ENCODE data around the gene EFNB2. TPM values are rescaled to one million over a fixed set of nuclear protein-coding genes. Genes with fewer than 3 reads are reported as not detected.

The EFNB2 gene
- 353 TPM for total RNA-seq (ENCODE audit: unreplicated experiment)
- long read RNA-seq, full-length matches to known transcripts: 16 of 19 reads
- long read RNA-seq, partial matches to known transcripts: 1 of 19 reads
- long read RNA-seq, other reads (novel, unspliced or antisense): 2 of 19 reads

- Mint-ChIP-seq H3K36me3 (ENCODE audit: low read depth, unreplicated experiment) (peaks cover 32% of the 10 kb centered on the region), H3K4me3 (ENCODE audit: unreplicated experiment) (peak within 1 kb of the TSS; percentile 95), H3K27ac (ENCODE audit: unreplicated experiment) (peak within 1 kb of the TSS; percentile 68), H3K27me3 (ENCODE audit: unreplicated experiment) (peaks cover 21% of the 10 kb centered on the region), H3K9me3 (ENCODE audit: unreplicated experiment) (no peaks in the 10 kb centered on the region), H3K4me1 (ENCODE audit: unreplicated experiment) (peaks cover 41% of the 10 kb centered on the region)
- DNase-seq (ENCODE audit: low spot score): peak; percentile 95
- TF ChIP-seq, protein P1, sequence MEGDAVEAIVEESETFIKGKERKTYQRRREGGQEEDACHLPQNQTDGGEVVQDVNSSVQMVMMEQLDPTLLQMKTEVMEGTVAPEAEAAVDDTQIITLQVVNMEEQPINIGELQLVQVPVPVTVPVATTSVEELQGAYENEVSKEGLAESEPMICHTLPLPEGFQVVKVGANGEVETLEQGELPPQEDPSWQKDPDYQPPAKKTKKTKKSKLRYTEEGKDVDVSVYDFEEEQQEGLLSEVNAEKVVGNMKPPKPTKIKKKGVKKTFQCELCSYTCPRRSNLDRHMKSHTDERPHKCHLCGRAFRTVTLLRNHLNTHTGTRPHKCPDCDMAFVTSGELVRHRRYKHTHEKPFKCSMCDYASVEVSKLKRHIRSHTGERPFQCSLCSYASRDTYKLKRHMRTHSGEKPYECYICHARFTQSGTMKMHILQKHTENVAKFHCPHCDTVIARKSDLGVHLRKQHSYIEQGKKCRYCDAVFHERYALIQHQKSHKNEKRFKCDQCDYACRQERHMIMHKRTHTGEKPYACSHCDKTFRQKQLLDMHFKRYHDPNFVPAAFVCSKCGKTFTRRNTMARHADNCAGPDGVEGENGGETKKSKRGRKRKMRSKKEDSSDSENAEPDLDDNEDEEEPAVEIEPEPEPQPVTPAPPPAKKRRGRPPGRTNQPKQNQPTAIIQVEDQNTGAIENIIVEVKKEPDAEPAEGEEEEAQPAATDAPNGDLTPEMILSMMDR (IDR thresholded peaks at IDR 0.05; ENCODE audit: unreplicated experiment): no peak
These were observed at the start of gene EFNB2 for GRCh38 chr13:106535552-106536243. Gene EFNB2 (minus strand): TSS chr13:106535662. CDS start chr13:106534964, 698 bp downstream.

- Mint-ChIP-seq H3K36me3 (ENCODE audit: low read depth, unreplicated experiment) (peaks cover 10% of the 10 kb centered on the region), H3K27me3 (ENCODE audit: unreplicated experiment) (peaks cover 5% of the 10 kb centered on the region), H3K9me3 (ENCODE audit: unreplicated experiment) (peaks cover 6% of the 10 kb centered on the region), H3K4me1 (ENCODE audit: unreplicated experiment) (peaks cover 6% of the 10 kb centered on the region), H3K27ac (ENCODE audit: unreplicated experiment) (no peak overlapping the region), H3K4me3 (ENCODE audit: unreplicated experiment) (no peak overlapping the region)
- TF ChIP-seq, protein P1 (IDR thresholded peaks at IDR 0.05; ENCODE audit: unreplicated experiment): no peak
- DNase-seq (ENCODE audit: low spot score): no peak
These were observed 45.8 kb upstream of the EFNB2 start for GRCh38 chr13:106581225-106581624.

DNA sequence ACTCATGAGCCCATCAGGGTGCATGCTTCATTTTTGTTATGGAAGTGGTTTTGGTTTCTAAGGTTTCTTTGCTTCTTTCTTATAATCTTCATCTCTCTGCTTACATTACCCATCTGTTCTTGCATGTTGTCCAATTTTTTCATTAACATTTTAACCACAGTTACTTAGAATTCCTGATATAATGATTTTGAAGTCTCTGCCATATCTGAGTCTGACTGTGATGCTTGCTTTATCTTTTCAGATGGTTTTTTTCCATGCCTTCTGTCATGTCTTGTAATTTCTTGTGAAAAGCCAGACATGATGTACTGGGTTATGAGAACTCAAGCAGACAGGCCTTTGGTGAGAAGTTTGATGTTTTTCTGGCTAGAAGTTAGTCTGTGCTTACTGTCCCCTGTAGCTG is 40.4 kb upstream of the EFNB2 start:
- DNase-seq (ENCODE audit: low spot score): no peak
- Mint-ChIP-seq H3K4me3 (ENCODE audit: unreplicated experiment) (no peak overlapping the region), H3K27ac (ENCODE audit: unreplicated experiment) (no peak overlapping the region), H3K4me1 (ENCODE audit: unreplicated experiment) (peaks cover 6% of the 10 kb centered on the region), H3K36me3 (ENCODE audit: low read depth, unreplicated experiment) (peaks cover 3% of the 10 kb centered on the region), H3K9me3 (ENCODE audit: unreplicated experiment) (no peaks in the 10 kb centered on the region), H3K27me3 (ENCODE audit: unreplicated experiment) (peaks cover 4% of the 10 kb centered on the region)
- TF ChIP-seq, protein P1 (IDR thresholded peaks at IDR 0.05; ENCODE audit: unreplicated experiment): no peak

- no peak overlapping the region for H3K27ac Mint-ChIP-seq (ENCODE audit: unreplicated experiment)
- peaks cover 10% of the 10 kb centered on the region for H3K36me3 Mint-ChIP-seq (ENCODE audit: low read depth, unreplicated experiment)
- TF ChIP-seq, protein P1 (IDR thresholded peaks at IDR 0.05; ENCODE audit: unreplicated experiment): no peak
- no peaks in the 10 kb centered on the region for H3K9me3 Mint-ChIP-seq (ENCODE audit: unreplicated experiment)
- H3K4me3 Mint-ChIP-seq (ENCODE audit: unreplicated experiment): no peak overlapping the region
- no peak for DNase-seq (ENCODE audit: low spot score)
- peaks cover 9% of the 10 kb centered on the region for H3K27me3 Mint-ChIP-seq (ENCODE audit: unreplicated experiment)
- peaks cover 14% of the 10 kb centered on the region for H3K4me1 Mint-ChIP-seq (ENCODE audit: unreplicated experiment)
These were observed 38.4 kb upstream of the EFNB2 start for GRCh38 chr13:106573868-106574267.

DNA sequence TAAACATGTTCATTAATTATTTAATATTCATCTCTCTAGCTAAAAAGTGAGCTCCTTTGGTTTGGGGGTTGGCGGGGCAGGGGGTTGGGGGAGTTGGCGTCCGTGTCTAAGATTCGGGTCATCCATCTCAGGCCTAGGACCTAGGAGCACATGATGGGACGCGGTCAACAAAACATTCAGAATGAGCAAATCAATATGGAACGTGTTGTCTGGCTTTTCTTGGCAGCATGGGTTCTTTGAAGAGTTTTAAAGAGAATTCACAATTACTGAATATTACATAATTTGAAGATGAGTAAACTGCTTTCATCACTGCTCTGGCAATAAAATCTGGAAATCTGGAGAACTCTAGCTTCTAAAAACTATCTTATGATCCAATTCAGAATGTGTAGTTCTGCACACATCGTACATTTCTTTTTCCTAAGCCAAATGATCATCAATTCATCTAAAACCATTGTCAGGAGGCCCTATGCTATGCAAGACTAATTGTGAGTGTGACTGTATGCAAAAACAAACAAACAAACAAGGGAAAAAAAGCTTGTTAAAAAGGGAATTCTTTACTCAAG is 37.9 kb upstream of the EFNB2 start:
- H3K4me1 Mint-ChIP-seq (ENCODE audit: unreplicated experiment): peaks cover 14% of the 10 kb centered on the region
- H3K36me3 Mint-ChIP-seq (ENCODE audit: low read depth, unreplicated experiment): peaks cover 10% of the 10 kb centered on the region
- H3K27ac Mint-ChIP-seq (ENCODE audit: unreplicated experiment): no peak overlapping the region
- H3K4me3 Mint-ChIP-seq (ENCODE audit: unreplicated experiment): no peak overlapping the region
- TF ChIP-seq, protein P1 (IDR thresholded peaks at IDR 0.05; ENCODE audit: unreplicated experiment): no peak
- no peaks in the 10 kb centered on the region for H3K9me3 Mint-ChIP-seq (ENCODE audit: unreplicated experiment)
- no peak for DNase-seq (ENCODE audit: low spot score)
- peaks cover 9% of the 10 kb centered on the region for H3K27me3 Mint-ChIP-seq (ENCODE audit: unreplicated experiment)
